HG02884 (cell line): ENCODE measurements around the gene PPP1R14C.
"Not testable (repeated sequence)": the region's sequence is repeated elsewhere in the genome, so short reads cannot be mapped to it uniquely, and the experiment has no call there.

ENCODE experiments used
- ATAC-seq: cut with Tn5 transposase; IDR thresholded peaks from one replicate; pipeline ENCODE4 v1.9.1; 2021; ENCODE audit warnings: mild to moderate bottlenecking, moderate library complexity; ENCODE audit not compliant: unreplicated experiment

The PPP1R14C gene

GRCh38 chr6:150187433-150187832 lies 44.6 kb downstream of the PPP1R14C start:
- ATAC-seq = not testable (repeated sequence)

- ATAC-seq = no peak
Measured at GRCh38 chr6:150189122-150189521, 46.3 kb downstream of the PPP1R14C start.

- no peak for ATAC-seq
Measured at GRCh38 chr6:150191809-150192208, 49.0 kb downstream of the PPP1R14C start.

GRCh38 chr6:150194195-150194594 lies 51.4 kb downstream of the PPP1R14C start:
- ATAC-seq = no peak

DNA sequence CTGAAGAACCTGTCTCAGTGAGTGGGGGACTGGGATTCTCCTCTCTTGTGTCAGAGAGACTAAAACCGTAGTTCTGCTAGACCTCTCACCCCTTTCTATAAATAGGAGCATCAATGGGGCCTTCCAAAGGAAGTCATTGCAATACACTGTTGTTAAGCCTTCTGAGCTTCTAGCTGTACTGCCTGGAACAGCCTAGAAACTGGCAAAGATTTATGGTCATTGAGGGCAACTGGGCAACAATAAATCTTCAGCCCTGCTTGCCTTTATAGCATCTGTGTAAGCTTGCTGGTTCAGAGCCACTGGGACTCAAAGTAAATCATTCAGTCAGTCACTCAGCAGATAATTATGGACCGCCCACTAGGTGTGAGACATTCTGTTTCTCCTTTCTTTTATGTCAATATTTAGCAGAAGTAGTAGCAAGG lies 53.2 kb downstream of the PPP1R14C start:
- no peak for ATAC-seq

DNA sequence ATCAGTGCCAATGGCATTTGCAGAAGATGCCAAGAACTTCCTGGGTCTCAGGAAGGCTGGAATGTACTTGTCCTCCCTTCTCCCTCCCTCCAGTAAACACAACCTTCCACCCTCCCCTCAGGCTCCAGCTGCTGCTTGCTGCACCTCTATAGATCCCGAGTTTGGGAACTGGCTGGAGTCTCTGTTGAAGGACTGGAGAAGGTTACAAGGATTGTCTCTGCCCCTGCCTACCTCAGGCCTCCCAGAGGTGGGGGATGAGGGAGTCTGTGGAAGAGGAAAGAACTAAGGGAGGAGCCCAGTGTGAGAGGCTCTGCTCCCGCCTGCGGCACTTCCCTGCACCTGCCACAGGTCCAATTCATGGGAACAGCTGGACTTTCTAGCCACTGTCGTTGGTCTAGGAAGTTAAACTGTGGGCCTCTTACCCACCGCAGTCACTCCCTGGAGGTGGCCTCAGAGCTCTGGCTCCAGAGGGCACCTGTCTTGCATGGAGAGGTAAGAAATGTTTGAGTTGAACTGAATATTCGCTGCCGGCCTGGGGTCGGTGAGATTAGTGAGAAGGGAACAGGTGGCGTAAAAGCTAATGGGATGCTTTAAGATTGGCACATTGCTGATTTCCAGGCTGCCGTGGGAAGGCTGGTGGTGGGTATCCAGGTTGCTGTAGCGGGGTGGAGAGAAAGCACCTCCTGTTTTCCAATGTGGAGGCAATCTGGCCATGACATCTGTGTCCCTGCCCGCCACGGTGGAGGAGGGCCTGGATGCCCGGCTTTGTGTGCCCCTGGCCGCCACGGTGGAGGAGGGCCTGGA lies 54.3 kb downstream of the PPP1R14C start:
- no peak for ATAC-seq

GRCh38 chr6:150198532-150198931 lies 55.7 kb downstream of the PPP1R14C start:
- ATAC-seq = no peak

- no peak for ATAC-seq
Measured at GRCh38 chr6:150199241-150199640, 56.4 kb downstream of the PPP1R14C start.

DNA sequence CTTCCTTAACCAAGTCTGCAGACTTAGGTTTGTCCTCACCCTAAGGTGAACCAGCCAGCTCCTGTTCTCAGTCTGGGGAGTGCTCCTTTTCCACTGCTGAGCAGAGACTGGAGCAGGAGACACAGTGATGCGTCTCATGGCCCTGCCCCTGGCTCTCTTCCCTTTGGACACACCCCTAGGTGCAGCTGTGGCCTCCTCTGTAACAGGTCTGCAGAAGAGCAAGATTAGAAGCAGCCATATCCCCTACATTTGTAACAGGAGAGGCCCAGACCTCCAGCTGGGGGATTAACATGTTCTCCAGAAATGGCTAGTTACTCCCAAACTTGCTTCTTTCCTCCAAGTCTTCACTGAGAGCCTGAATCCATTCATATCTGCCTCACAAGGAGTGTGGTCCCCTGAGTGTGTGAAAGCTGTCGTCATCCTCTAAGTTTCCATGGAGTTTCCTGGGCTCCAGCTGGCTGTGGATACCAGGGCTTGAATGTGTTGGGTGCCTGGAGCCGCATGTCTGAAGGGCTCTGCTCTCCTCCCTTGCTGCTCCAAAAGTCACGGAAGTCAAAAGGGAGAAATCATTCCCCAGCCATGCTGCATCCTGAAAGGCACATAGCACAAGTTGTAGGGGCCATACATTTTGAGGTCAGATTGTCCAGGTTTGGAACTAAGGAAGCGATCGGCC lies 57.7 kb downstream of the PPP1R14C start:
- ATAC-seq = no peak

GRCh38 chr6:150201285-150201684 lies 58.4 kb downstream of the PPP1R14C start:
- no peak for ATAC-seq

GRCh38 chr6:150201772-150202329 lies 59.0 kb downstream of the PPP1R14C start:
- ATAC-seq = no peak

- ATAC-seq = no peak
Measured at GRCh38 chr6:150202404-150202803, 59.6 kb downstream of the PPP1R14C start.

DNA sequence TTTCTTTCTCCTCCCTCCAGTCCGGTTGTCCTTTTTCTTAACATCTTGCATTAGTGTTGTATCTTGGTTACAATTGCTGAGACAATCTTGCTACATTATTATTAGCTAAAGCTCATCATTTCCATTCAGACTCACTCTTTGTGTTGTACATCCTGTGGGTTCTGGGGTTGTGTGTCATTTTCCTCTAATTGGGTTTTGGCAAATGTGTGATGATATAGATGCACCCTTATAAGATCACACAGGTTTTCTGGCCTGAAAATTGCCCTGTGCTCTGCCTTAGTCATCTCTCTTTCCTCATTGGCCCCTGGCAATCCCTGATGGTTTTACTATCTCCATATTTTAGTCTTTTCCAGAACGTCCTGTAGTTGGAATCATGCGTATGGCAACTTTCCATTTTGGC lies 60.1 kb downstream of the PPP1R14C start:
- ATAC-seq = no peak

GRCh38 chr6:150203378-150203777 lies 60.5 kb downstream of the PPP1R14C start:
- ATAC-seq = no peak

DNA sequence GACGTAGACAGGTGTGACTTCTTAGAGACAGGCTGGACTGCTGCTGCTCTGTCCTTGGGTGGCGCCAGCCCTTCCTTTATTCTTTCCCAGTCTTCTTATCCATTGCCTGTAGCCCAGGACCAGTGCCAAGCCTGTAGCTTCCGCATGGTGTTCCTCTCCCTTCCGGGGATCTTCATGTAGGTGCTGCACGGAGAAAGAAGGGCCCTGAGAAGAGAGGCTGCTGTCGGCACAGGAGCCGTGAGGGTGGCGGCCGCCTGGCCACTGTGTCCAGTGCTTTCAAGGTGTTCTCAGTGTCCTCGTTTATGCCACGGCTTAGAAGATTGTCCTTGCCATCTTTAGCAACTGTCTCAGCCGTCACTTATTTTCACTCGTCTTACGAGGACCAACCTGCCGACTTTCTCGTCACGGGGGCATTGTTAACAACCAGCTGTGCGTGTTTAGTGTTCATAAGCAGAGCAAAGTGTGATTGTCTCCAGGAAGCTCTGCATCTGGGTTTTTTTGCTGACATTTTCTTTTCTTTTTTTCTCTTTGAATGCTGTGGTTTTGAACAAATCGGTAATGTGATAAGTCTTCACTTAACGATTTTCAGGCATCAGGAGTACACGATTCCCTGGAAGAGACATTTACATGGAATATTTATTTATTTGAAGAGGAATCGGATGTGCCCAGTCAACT lies 61.2 kb downstream of the PPP1R14C start:
- ATAC-seq = no peak

DNA sequence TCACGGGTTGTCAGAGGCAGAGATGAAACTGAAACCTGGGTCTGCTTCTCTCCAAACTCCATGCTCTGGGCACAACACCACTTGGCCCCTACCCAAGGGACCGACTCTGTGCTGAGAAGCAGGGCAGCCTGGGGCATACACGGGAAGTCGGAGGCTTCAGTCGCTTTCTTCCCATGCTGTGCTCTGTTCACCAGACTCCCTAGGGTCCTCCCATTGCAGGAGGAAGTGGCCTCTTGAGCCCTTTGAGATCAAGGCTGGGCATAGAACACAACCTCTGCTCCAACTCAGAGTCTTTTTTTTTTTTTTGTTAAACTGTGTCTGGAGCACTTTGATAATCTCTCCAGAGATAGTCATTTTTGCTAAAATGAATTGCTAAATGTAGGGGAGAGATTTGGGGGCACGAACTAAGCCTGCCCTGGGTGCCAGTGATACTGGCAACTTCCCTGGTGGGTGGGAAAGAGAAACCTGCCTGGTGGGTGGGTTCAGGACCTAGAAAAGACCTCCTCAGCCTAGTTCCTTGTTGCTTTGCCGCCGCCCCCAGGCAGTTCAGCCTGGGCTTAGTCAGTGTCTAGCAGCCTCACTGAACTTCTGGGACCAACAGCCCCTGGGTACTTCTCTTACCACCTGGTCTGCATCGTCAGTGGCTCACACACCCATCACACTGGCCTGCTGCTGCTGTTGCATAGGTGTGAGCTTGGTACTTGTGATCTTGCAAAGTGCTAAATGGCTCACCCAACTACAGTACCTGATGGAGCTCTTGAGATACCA lies 62.0 kb downstream of the PPP1R14C start:
- ATAC-seq = no peak

DNA sequence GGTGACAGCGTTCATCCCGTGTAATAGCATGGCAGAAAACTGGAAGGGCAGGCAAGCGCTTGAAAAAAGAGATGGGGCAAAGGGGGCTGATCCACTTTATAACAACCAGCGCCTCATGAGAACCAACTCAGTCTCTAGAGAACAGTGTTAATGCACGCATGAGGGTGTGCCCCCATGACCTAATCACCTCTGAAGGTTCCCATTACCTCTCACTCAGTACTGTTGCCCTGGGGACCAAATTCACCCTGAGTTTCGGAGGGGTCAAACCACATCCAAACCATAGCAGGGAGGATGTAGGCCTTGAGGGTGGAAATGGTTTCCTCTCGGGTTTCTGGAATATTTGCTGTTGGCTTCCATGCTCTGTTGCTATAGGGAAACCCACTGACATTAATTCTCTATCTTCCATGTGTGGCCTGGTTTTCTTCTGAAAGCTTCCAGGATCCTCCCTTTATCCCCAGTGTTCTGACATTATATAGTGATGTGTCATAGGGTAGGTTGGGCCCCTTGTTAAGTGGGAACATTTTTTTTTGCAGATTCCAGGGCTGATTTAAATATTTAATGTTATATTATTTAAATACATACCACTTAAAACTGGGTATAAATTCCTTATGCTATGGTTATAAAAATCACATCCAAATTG lies 65.2 kb downstream of the PPP1R14C start:
- ATAC-seq = no peak

- ATAC-seq = no peak
Measured at GRCh38 chr6:150208611-150209352, 65.9 kb downstream of the PPP1R14C start.

- ATAC-seq = no peak
Measured at GRCh38 chr6:150209415-150209814, 66.6 kb downstream of the PPP1R14C start.
